ENCODE data around the gene FGFBP1. TPM values are rescaled to one million over a fixed set of nuclear protein-coding genes. Genes with fewer than 3 reads are reported as not detected.

The FGFBP1 gene
- total and polyA plus RNA-seq, 2 experiments from 2014 or later, result not detected

- Histone ChIP-seq H3K27me3 (no peaks in the 10 kb centered on the region), H3K9me3 (ENCODE audit: low read depth) (no peaks in the 10 kb centered on the region), H3K27ac (no peak overlapping the region), H3K4me3 (no peak overlapping the region), H3K4me1 (ENCODE audit: low read depth) (no peaks in the 10 kb centered on the region), H3K36me3 (no peaks in the 10 kb centered on the region)
- peak in 1 of 2 donors; percentile 60 for DNase-seq (ENCODE audit: low read depth in 1 of 2, low spot score in 1 of 2)
- no peak for TF ChIP-seq CTCF (IDR thresholded peaks at IDR 0.05; ENCODE audit: low read depth, low read length)
Observed at GRCh38 chr4:15926486-15926885, 12.1 kb downstream of the FGFBP1 start.

GRCh38 chr4:15925830-15926229, 12.7 kb downstream of the FGFBP1 start:
- Histone ChIP-seq H3K9me3 (ENCODE audit: low read depth) (no peaks in the 10 kb centered on the region), H3K27ac (no peak overlapping the region), H3K36me3 (no peaks in the 10 kb centered on the region), H3K4me1 (ENCODE audit: low read depth) (no peaks in the 10 kb centered on the region), H3K4me3 (no peak overlapping the region), H3K27me3 (no peaks in the 10 kb centered on the region)
- DNase-seq (ENCODE audit: low read depth in 1 of 2, low spot score in 1 of 2), result no peak
- TF ChIP-seq CTCF (IDR thresholded peaks at IDR 0.05; ENCODE audit: low read depth, low read length), result no peak

- no peak for TF ChIP-seq CTCF (IDR thresholded peaks at IDR 0.05; ENCODE audit: low read depth, low read length)
- Histone ChIP-seq H3K4me1 (ENCODE audit: low read depth) (no peaks in the 10 kb centered on the region), H3K27me3 (no peaks in the 10 kb centered on the region)
Observed at GRCh38 chr4:15921592-15921932, 17.0 kb downstream of the FGFBP1 start.

GRCh38 chr4:15920723-15921591, 17.6 kb downstream of the FGFBP1 start:
- H3K27me3 ChIP-seq, result no peaks in the 10 kb centered on the region
- no peaks in the 10 kb centered on the region for H3K9me3 ChIP-seq (ENCODE audit: low read depth)
- DNase-seq (ENCODE audit: low read depth in 1 of 2, low spot score in 1 of 2), result peak; percentile 22 to 96
- TF ChIP-seq CTCF (IDR thresholded peaks at IDR 0.05; ENCODE audit: low read depth, low read length), result no peak
- no peak overlapping the region for H3K27ac ChIP-seq
- H3K4me1 ChIP-seq (ENCODE audit: low read depth), result no peaks in the 10 kb centered on the region
- H3K36me3 ChIP-seq, result no peaks in the 10 kb centered on the region
- no peak overlapping the region for H3K4me3 ChIP-seq

More at GRCh38 chr4:15921592-15921932, 17.0 kb downstream of the FGFBP1 start:
- H3K27ac ChIP-seq, result no peak overlapping the region
- no peaks in the 10 kb centered on the region for H3K9me3 ChIP-seq (ENCODE audit: low read depth)
- no peak overlapping the region for H3K4me3 ChIP-seq
- no peak for DNase-seq (ENCODE audit: low read depth in 1 of 2, low spot score in 1 of 2)
- H3K36me3 ChIP-seq, result no peaks in the 10 kb centered on the region

GRCh38 chr4:15918484-15919129, 19.9 kb downstream of the FGFBP1 start:
- H3K27me3 ChIP-seq, result no peaks in the 10 kb centered on the region
- H3K9me3 ChIP-seq (ENCODE audit: low read depth), result no peaks in the 10 kb centered on the region
- no peaks in the 10 kb centered on the region for H3K4me1 ChIP-seq (ENCODE audit: low read depth)
- H3K36me3 ChIP-seq, result no peaks in the 10 kb centered on the region
- DNase-seq (ENCODE audit: low read depth in 1 of 2, low spot score in 1 of 2), result peak in 1 of 2 donors; percentile 25
- no peak overlapping the region for H3K4me3 ChIP-seq
- no peak for TF ChIP-seq CTCF (IDR thresholded peaks at IDR 0.05; ENCODE audit: low read depth, low read length)
- no peak overlapping the region for H3K27ac ChIP-seq
